ENCODE results near the gene ZNF677.
A peak's percentile ranks its signal among the peaks of the same experiment; 100 is the strongest.
"Not testable (repeated sequence)": the region's sequence is repeated elsewhere in the genome, so short reads cannot be mapped to it uniquely, and the experiment has no call there.

ZNF677 gene

DNA sequence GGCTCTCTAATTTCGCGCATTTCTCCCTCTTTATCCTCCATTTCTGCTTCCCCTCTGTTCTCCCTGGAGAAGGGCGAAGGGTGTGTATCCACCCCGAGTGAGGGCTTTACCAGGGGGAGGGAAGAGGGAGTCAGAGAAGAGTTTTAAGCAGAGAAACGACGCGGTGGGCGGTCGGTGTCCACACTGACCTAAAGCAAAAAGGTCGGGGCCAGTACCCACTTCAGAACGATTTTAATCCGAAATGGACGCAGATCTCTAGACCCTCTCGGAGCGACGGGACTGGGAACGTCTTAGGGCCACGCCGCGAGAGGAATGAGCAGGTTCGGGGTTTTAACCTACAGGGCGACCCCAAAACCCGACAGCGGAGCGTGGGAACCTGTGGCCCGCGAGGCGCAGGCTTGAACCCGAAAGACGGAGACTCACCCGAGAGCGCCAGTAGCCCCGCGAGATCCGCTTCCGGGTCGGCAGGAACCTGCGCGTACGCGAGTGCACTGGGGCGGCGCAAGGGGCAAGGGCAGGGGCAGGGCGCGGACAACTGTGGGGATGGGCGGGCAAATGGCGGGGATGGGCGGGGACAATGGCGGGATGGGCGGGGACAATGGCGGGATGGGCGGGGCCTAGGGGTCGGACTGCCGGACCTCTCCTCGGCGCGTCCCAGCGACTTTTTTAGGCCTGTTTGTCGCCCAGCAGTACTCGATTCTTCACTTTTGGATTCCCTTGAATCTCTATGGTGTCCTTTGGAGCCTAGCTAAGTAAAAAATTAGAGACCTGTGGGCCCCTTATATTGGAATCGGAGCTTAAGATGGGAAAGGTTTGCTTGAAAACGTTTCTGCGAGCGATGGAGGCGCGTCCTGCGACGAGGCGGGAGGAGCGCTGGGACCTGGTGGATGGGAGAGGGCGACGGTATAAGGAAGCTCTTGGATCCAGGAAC lies at the start of gene ZNF677:
ZNF677 (minus strand) TSS at position 463 of the 931 bp plus-strand sequence. CDS start 3,323 bp downstream, outside the sequence.
- DNase-seq, result peak; percentile 13 to 94 (median 86)

DNA sequence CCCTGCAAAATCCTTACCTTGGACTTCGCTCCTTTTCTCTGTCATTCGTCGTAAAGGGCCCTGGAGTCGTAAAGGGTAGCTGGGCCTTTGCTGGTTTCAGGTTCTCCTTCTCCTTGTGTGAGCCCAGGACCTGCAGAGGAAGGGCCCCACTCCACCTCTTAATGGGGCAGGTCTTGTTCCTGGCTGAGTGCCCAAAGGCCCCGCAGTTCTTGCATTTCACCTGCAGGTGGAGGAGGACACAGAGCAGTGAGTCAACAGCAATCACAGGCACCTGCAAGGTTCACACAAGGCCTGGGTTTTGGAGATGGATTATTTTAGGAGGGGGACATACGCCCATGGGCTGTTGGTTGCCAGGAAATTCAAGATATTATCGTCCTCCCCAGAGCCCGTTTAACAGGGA lies 46.7 kb upstream of the ZNF677 start:
- not testable (repeated sequence) for DNase-seq

DNA sequence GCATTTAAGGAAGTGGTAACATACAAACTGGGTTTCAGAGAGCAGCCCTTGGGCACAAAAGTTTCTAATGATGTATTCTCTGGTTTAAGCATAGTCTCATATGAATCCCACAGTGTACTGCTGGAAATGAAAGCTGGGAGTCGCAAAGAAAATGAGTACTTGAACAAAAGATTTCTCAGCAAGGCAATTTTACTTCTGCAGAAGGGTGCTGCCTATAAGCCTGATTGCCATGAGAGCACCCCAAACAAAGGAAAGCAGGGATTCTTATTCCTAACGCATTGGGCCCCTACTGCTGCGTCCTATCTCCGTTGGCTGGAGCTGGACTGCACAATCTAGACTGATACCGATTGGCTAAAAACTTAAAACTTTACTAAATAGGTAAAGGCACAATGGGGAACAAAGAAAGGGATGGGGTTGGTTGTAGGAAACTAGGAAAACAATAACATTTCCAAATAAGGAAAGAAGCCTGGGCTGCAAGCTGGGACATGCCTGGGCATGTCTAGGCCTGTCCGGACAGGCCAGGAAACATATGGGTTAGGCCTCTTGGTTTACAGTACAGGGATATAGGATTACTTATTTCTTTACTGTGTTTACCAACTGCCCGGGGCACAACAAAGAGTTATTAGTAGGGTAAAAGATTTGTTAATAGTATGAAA lies 40.2 kb upstream of the ZNF677 start:
- no peak for DNase-seq

DNA sequence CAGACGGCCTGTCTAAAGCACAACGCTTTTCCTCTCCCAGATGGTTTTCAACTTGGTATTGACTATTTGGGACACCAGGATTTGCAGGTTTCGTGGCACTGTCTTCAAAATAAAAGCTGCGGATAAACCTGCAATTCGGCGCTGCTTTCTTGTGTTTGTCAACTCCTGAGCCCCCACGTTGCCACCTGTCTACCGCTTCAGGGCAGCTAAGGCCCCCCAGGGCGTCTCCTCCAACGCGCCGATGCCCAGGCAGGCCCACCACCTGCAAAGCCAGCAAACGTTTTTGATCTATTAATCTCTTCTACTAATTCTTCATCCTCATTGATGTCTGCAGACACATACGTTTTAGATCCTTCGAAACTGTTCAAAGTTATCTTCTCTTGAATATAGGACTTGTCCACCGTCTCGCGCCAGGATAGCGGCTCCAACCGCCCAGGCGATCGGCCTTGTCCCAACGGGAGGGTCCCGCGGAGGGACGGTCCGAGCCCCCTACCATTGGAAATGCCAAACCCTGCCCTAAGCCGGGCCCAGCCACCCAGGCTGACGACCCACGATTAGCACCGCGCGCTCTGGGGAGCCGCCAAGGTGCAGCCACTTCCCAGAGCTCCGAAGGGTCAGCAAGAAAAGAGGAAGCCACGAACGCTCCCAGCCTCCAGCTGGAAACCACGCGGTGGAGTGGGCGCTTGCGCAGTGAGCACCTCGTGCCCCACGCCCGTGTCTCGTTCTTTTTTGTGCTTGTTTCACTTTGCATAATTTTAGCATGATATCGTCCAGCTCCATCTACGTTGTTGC lies 36.3 kb upstream of the ZNF677 start:
- DNase-seq, result peak in 1 of 14 donors; percentile 0

DNA sequence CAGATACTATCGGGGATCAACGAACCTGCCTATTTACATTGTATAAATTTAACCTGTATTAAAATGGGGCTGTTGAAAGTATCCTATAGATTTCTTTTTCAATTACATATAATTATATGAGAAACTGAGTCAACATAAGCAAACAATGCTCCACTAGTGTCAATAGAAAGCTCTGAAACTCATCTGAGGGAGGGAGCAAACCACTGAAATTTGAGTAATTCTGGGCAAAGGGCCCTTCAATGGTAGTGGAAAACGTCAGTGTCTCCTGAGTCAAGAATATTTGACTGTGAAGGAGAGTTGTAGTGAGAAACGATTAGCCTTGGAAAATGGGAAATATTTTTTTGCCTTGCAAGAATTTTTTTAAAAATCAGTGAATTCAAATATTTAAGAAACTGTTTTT lies 30.4 kb upstream of the ZNF677 start:
- no peak for DNase-seq

DNA sequence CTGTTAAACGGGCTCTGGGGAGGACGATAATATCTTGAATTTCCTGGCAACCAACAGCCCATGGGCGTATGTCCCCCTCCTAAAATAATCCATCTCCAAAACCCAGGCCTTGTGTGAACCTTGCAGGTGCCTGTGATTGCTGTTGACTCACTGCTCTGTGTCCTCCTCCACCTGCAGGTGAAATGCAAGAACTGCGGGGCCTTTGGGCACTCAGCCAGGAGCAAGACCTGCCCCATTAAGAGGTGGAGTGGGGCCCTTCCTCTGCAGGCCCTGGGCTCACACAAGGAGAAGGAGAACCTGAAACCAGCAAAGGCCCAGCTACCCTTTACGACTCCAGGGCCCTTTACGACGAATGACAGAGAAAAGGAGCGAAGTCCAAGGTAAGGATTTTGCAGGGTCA lies 27.3 kb upstream of the ZNF677 start:
- not testable (repeated sequence) for DNase-seq

DNA sequence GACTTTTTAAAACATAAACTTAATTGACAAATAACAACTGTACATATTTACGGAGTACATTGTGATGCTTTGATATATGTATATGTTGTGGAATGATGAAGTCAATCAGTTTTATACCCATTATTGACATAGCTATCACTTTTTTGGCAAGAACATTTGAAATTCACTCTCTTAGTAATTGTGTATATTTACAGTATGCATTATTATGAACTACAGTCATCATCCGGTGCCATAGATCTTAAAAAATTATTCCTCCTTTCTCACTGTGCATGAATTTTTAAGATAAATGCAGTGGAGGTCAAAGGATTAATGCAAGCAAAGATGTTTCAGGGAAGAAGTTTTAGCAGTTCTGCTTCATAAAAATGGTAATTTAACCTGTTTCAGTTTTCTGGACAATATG lies 20.8 kb upstream of the ZNF677 start:
- DNase-seq, result no peak

DNA sequence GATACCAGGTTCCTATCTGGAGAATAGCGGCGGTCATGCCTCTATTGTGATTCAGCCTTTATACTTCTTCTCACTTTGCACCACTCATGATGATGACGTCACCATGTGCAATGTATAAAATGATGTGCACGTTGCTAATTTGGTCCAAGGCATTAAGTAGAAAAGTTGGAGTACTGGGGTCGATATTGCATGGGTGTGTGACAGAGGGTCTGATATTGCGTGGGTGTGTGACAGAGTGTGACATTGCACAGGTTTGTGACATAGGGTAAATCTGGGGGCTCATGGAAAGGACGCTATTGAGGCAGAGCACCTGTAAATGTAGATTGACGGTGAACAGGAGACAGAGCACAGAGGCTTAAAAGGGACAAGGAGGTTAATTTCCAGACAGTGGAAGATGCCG lies 17.4 kb upstream of the ZNF677 start:
- DNase-seq, result no peak

DNA sequence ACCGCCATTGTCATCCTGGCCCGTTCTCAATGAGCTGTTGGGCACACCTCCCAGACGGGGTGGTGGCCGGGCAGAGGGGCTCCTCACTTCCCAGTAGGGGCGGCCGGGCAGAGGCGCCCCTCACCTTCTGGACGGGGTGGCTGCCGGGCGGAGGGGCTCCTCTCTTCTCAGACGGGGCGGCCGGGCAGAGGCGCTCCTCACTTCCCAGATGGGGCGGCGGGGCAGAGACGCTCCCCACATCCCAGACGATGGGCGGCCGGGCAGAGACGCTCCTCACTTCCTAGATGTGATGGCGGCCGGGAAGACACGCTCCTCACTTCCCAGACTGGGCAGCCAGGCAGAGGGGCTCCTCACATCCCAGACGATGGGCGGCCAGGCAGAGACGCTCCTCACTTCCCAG lies 15.2 kb upstream of the ZNF677 start:
- DNase-seq, result not testable (repeated sequence)

DNA sequence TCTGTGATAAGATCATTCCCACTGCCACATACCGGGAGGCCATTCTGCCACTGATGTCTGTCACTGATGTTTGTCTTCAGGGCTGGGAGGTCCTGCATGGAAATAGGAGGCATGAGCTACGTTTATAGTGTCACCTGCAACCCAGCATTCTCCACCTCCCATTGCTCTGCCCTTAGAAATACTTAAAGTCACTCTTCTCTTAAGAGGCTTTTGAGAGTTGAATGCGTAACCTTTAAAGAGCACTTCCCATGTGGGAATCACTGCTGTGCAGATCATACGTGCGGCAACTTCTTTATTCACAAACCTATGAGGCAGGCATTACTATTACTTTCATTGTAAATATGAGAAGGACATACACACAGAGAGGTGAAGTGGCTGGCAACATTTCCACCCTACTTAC lies 12.9 kb upstream of the ZNF677 start, which contains the start of gene VN1R4:
VN1R4 (minus strand) TSS at position 101 of the 400 bp plus-strand sequence; CDS start at position 43, 58 bp downstream.
- not testable (repeated sequence) for DNase-seq

DNA sequence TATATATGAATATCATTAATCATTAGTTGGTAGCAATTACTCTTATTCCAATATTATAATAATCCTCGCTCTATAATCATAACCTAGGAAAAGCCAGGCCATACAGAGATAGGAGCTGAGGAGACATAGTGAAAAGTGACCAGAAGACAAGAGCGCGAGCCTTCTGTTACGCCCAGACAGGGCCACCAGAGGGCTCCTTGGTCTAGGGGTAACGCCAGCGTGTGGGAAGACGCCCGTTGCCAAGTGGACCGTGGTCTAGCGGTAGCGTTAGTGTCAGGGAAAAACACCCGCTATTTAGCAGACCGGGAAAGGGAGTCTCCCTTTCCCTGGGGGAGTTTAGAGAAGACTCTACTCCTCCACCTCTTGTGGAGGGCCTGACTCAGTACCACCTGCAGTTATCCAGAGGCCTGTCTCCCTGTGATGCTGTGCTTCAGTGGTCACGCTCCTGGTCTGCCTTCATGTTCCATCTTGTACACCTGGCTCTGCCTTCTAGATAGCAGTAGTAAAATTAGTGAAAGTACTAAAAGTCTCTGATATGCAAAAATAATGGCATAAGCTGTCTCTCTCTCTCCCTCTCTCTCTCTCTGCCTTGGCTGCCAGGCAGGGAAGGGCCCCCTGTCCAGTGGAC lies 3.2 kb upstream of the ZNF677 start, which contains the start of gene VN1R2:
VN1R2 (plus strand) TSS at position 578 of the 628 bp plus-strand sequence. CDS start 84 bp downstream, outside the sequence.
- DNase-seq, result not testable (repeated sequence)

DNA sequence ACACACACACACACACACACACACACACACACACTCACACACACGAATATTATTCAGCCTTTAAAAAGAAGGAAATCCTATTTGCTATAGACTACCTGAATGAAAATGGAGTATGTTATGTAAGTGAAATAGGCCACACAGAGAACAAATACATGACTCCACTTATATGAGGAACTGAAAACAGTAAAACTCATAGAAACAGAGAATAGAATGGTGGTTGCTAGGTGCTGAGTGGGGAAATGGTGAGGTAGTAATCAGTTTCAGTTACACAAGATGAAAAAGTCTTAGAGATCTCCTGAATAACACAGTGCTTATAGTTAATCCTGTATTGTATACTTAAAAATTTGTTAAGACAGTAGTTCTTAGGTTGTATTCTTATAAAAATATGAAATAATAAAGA lies 8.2 kb downstream of the ZNF677 start:
- DNase-seq, result no peak

DNA sequence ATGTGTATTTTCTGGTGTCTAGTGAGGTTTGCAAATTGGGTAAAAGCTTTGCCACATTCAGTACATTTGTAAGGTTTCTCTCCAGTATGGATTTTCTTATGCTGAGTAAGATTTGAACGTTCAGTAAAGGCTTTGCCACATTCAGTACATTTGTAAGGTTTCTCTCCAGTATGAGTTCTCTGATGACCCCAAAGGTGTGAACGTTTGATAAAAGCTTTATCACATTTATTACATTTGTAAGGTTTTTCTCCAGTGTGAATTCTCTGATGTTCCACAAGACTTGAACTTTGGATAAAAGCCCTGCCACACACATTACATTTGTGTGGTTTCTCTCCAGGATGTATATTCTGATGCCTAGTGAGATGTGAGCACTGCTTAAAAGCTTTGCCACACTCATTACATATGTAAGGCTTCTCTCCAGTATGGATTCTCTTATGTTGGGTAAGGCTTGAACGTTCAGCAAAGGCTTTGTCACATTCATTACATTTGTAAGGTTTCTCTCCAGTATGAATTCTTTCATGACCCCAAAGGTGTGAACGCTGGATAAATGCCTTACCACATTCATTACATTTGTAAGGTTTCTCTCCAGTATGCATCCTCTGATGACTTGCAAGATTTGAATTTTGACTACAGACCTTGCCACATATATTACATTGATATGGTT lies 17.4 kb downstream of the ZNF677 start:
- no peak for DNase-seq

DNA sequence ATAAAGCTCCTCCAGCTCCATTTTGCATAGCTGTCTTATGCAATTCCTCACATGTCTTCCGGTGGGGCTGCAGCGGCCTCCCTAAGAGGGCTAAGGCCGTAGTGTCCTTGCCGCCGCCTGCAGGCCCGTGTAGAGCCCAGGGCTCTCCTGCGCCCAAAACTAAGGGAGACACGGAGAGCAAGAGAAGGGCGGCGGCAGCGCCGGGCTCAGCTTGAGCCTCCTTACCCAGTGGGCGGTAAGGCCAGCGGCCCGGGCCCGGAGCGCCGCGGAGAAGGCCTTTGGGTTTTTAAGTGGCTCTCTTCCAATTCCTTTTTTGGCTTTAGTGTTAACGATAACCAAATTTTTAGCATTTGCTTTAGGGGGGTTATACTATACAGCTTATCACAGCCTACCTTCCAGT lies 30.1 kb downstream of the ZNF677 start:
- DNase-seq, result no peak

DNA sequence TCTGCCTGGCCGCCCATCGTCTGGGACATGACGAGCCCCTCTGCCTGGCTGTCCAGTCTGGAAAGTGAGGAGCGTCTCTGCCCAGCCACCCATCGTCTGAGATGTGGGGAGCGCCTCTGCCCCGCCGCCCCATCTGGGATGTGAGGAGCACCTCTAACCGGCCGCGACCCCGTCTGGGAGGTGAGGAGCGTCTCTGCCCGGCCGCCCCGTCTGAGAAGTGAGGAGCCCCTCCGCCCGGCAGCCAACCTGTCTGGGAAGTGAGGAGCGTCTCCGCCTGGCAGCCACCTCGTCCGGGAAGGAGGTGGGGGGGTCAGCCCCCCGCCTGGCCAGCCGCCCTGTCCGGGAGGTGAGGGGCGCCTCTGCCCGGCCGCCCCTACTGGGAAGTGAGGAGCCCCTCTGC lies 32.0 kb downstream of the ZNF677 start:
- DNase-seq, result not testable (repeated sequence)

DNA sequence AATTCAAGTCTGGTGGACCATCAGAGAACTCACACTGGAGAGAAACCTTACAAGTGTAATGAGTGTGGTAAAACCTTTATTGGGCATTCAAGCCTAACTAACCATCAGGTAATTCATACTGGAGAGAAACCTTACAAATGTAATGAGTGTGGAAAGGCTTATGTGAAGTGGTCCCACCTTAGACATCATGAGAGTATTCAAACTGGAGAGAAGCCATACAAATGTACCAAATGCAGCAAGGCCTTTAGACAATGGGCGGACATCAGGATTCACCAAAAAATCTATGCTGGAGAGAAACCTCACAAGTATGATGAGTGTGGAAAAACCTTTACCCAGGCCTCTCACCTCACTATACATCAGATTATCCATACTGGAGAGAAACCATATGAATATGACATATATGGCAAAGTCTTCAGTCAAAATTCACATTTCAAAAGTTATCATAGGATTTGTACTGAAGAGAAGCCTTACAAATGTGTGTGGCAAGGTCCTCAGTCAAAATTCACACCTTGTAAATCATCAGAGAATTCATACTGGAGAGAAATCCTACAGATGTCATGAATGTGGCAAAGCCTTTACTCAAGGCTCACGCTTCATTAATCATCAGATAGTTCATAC lies 41.9 kb downstream of the ZNF677 start:
- no peak for DNase-seq

DNA sequence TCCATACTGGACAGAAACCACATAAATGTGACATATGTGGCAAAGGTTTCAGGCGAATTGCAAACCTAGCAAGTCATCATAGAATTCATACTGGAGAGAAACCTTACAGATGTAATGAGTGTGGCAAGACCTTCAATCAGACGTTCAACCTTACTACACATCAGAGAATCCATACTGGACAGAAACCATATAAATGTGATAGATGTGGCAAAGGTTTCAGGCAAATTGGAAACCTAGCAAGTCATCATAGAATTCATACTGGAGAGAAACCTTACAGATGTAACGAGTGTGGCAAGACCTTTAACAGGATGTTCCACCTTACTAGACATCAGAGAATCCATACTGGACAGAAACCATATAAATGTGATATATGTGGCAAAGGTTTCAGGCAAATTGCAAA lies 43.1 kb downstream of the ZNF677 start:
- DNase-seq, result not testable (repeated sequence)

DNA sequence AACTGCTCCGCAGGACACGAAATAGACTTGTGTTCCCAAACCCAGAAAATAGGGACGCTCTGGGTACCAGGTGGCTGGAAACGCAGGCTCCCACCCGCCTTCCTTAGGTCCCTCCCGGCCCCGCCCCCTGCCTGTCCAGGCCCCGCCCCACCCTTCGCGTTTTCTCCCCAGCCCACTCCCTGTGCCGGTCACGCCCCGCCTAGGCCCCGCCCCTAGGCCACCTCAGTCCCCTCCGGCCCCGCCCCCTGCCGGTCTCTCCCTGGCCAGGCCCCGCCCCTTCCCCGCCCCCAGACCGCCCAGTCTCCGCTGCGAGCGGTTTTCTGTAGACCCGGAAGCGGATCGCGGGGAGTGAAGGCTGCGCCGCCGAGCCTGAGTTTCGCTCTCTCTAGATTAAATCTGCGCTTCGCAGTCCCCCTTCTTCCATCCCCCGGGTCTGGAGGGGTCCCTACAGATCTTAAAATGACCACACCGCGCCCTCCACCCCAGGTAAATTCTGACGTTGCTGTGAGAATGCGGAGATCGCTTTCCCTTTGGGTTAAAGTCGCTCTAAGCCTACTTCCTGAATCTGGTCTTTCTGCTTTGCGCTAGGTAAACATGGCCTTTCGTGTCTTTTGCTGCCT lies 57.8 kb downstream of the ZNF677 start:
- DNase-seq, result peak; percentile 50 to 96 (median 90)

DNA sequence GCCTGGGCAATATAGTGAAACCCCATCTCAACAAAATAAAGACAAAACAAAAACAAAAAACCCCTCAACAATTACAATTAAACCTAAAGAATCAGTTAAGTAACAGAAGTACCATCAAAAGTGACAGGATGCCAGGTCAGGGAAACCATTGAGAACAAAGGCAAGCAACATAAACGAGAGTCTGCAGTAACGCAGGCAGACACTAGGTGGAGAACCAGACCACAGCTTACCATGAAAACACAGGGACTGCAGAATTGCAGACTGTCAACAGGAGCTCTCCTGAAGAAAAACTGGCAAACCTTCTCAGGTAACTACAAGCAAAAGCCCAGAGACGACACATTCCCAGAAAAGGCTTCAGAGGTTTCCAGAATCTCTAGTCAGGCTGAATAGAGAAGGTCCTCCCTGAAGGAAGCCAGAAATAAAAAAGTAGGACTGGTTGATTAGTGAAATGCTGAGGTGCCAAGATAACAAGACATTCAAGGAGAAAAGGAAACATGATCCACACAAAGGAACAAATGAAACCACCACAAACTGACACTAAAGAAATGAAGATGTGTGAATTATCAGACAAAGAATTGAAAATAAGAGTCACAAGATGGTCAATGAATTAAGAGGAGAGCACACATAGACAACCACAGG lies 59.3 kb downstream of the ZNF677 start:
- DNase-seq, result peak in 12 of 14 donors; percentile 7 to 83 (median 44)

Data from C1 segment of cervical spinal cord (tissue), 14 donors.